Umbilical cord (tissue), 2 donors: ENCODE measurements around the gene SLITRK5. TPM values are rescaled to one million over a fixed set of nuclear protein-coding genes. Genes with fewer than 3 reads are reported as not detected.

ENCODE experiments used
- DNase-seq: peaks from one replicate; pipeline ENCODE4 v3.0.0-alpha.2; 2015; ENCODE audit warnings: low spot score
- total RNA-seq: library from RNA; depleted of rRNA; stranded (reverse); fragments of >200 nt; gene quantifications from one replicate; pipeline ENCODE4 v1.2.3, GENCODE V29; 2014; ENCODE audit warnings: low replicate concordance; ENCODE audit not compliant: insufficient read depth

Gene SLITRK5
- total RNA-seq, 1 donor from 2014 or later, result 3.6 TPM

DNA sequence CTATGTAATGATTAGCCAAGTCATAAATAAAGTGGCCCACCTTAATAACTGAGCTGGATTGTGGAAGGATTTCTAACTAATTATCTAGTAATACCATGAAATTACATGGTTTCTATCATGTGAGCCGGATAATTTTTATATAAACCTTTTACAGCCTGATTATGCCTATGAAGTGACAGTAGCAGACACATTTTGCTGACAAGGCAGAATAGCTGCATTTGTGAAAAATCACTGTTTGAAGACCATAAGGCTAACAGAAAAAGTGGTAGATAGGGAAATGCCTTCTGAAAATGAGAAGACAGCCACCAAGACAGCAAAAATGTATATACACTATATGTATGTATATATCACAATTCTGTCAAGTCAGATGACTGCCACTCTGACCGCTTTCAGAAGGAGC lies 27.1 kb downstream of the SLITRK5 start:
- DNase-seq, result no peak

DNA sequence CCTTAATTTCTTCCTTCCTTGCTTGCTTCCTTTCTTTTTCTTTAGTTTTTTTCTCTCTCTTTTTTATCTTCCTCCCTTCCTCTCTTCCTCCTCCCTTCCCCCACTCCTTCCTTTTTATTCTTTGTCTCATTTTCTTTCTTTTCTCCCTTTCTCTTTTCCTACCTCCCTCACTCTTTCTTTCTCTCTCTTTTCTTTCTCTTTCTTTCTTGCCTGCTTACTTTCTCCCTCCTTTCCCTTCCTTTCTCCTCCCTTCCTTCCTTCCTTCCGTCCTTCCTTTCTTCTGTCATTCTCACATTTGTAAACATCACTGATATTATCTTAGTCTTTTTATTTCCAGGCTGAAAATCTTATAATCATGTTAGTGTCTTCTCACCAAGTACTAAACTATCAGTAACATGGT lies 38.8 kb downstream of the SLITRK5 start:
- no peak for DNase-seq

DNA sequence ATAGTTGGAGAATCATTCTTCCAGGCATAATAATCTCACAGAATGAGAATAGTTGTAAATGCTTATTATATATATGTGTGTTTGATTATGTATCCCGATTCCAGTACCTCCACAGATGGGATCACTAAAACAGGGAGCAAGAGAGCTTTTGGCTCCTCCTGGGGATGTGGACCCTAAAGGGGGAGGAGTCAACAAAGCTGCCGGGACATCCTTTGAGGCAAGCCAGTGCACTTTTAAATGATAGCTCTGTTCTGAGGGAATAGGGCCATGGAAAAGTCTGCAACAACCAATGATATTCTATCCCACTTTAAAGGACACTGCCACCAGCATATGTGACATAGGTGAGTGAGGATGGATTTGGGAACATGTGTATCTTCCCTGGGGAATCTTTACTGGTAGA lies 40.8 kb downstream of the SLITRK5 start:
- DNase-seq, result no peak
